Measurements from ENCODE around the gene RAB26.
A peak's percentile ranks its signal among the peaks of the same experiment; 100 is the strongest.

RAB26 gene

DNA sequence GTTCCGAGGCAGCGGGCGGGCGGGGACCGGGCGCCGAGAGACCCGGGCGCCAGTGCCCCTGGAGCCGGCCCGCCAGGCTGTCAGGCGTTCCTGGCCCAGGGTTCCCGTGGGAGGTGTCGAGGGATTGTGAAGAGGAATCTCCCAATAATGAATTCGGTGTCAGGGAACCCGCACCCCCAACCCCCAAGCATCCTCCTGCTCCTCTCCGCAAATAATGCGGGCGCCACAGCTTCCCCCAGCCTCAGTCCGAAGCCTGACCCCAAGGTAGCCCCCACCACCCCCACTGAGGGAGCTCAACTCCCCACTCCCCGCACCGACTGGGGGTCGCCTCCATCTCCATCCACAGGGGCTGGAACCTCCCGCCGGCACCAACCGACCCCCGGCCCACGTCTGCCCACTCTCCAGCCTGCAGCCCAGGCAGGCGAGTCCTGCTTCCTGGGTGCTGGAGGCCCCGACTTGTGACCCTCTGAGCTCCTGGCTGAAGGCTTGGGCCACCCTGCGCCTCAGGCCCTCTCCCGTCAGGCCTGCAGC is 48.6 kb downstream of the RAB26 start:
- Histone ChIP-seq H3K4me1 (ENCODE audit: control insufficient read depth, insufficient read depth, low read length) (peaks cover 9% of the 10 kb centered on the region; the same call in 1 of the 2 replicates), H3K27ac (ENCODE audit: extremely low read depth, low read depth, low read length) (no peak overlapping the region), H3K36me3 (ENCODE audit: control insufficient read depth in 2 of 2, insufficient read depth in 1 of 2, low read length in 2 of 2) (no peaks in the 10 kb centered on the region), H3K4me3 (ENCODE audit: low read depth, low read length) (no peak overlapping the region), H3K9me3 (ENCODE audit: control insufficient read depth, insufficient read depth, low read depth, low read length) (no peaks in the 10 kb centered on the region)
- TF ChIP-seq GLIS2 (tag by site-specific recombination; IDR thresholded peaks at IDR 0.05) = peak; percentile 28; the same call in 1 of the 2 replicates
- TF ChIP-seq ZNF280C (tag by site-specific recombination; IDR thresholded peaks at IDR 0.05) = no peak
- TF ChIP-seq SP7 (tag by site-specific recombination; IDR thresholded peaks at IDR 0.05) = no peak
- TF ChIP-seq EGR2 (tag by site-specific recombination; IDR thresholded peaks at IDR 0.05; ENCODE audit: low read depth) = peak; percentile 26; the same call in 1 of the 2 replicates
- no peak for TF ChIP-seq ZNF169 (tag by site-specific recombination; IDR thresholded peaks at IDR 0.05)
- TF ChIP-seq, protein P1, sequence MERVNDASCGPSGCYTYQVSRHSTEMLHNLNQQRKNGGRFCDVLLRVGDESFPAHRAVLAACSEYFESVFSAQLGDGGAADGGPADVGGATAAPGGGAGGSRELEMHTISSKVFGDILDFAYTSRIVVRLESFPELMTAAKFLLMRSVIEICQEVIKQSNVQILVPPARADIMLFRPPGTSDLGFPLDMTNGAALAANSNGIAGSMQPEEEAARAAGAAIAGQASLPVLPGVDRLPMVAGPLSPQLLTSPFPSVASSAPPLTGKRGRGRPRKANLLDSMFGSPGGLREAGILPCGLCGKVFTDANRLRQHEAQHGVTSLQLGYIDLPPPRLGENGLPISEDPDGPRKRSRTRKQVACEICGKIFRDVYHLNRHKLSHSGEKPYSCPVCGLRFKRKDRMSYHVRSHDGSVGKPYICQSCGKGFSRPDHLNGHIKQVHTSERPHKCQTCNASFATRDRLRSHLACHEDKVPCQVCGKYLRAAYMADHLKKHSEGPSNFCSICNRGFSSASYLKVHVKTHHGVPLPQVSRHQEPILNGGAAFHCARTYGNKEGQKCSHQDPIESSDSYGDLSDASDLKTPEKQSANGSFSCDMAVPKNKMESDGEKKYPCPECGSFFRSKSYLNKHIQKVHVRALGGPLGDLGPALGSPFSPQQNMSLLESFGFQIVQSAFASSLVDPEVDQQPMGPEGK (tag by site-specific recombination; IDR thresholded peaks at IDR 0.05) = 0 out of 2 replicates have a peak, but pooled peaks have one; percentile 40
- CTCF ChIA-PET = interaction anchor here (0.6 to 1.3 kb wide), 3 partner anchors 12 to 738 kb away, joined by 3 to 5 read pairs (median 3); partner anchors contain the start of gene TRAF7
- POLR2A ChIA-PET = no interaction called here

DNA sequence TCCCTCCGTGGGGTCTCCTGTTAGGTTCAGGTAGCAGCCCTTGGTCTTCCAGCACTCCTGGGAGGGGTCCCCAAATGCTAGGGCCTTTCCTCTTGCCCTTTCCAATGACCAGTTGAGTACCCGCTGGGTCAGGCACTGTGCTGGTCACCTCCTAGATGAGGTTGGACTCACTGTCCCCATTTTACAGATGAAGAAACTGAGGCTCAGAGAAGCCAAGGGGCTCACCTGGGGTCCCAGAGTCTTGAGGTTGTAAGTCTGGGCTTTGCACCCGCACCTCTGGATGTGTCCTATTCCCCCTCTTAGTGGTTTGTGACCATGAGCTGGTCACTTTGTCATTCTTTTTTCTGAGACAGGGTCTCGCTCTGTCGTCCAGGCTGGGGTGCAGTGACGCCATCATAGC is 49.3 kb downstream of the RAB26 start:
- H3K36me3 ChIP-seq (ENCODE audit: control insufficient read depth in 2 of 2, insufficient read depth in 1 of 2, low read length in 2 of 2) = no peaks in the 10 kb centered on the region
- ChIA-PET CTCF (interaction anchor here (0.6 to 1.3 kb wide), 4 partner anchors 13 to 303 kb away, joined by 3 to 5 read pairs (median 3); partner anchors contain the start of gene TRAF7), POLR2A (no interaction called here)
- peaks cover 9% of the 10 kb centered on the region; the same call in 1 of the 2 replicates for H3K4me1 ChIP-seq (ENCODE audit: control insufficient read depth, insufficient read depth, low read length)
- no peak overlapping the region for H3K4me3 ChIP-seq (ENCODE audit: low read depth, low read length)
- H3K27ac ChIP-seq (ENCODE audit: extremely low read depth, low read depth, low read length) = no peak overlapping the region
- no peaks in the 10 kb centered on the region for H3K9me3 ChIP-seq (ENCODE audit: control insufficient read depth, insufficient read depth, low read depth, low read length)
- TF ChIP-seq ZBTB10 (tag by site-specific recombination; IDR thresholded peaks at IDR 0.05) (no peak), TRIM28 (IDR thresholded peaks at IDR 0.05; ENCODE audit: borderline replicate concordance, low read length) (no peak), ZFHX2 (tag by site-specific recombination; conservative IDR thresholded peaks at IDR 0.05) (no peak), ZNF501 (tag by site-specific recombination; IDR thresholded peaks at IDR 0.05) (no peak), ZFP3 (tag by site-specific recombination; IDR thresholded peaks at IDR 0.05; ENCODE audit: low read depth) (no peak), ZBTB17 (tag by site-specific recombination; IDR thresholded peaks at IDR 0.05) (no peak), KLF7 (tag by site-specific recombination; IDR thresholded peaks at IDR 0.05; ENCODE audit: borderline replicate concordance) (no peak), ZNF24 (tag by site-specific recombination; IDR thresholded peaks at IDR 0.05) (no peak), ZNF148 (tag by site-specific recombination; IDR thresholded peaks at IDR 0.05; ENCODE audit: borderline replicate concordance) (no peak), ZBTB6 (tag by site-specific recombination; IDR thresholded peaks at IDR 0.05) (no peak), ZNF76 (tag by site-specific recombination; IDR thresholded peaks at IDR 0.05; ENCODE audit: borderline replicate concordance, low read depth) (no peak), PRDM1 (tag by site-specific recombination; IDR thresholded peaks at IDR 0.05) (no peak), ZNF302 (tag by site-specific recombination; IDR thresholded peaks at IDR 0.05; ENCODE audit: low read depth) (no peak), ZNF621 (tag by site-specific recombination; IDR thresholded peaks at IDR 0.05) (no peak)
- TF ChIP-seq, protein P2, sequence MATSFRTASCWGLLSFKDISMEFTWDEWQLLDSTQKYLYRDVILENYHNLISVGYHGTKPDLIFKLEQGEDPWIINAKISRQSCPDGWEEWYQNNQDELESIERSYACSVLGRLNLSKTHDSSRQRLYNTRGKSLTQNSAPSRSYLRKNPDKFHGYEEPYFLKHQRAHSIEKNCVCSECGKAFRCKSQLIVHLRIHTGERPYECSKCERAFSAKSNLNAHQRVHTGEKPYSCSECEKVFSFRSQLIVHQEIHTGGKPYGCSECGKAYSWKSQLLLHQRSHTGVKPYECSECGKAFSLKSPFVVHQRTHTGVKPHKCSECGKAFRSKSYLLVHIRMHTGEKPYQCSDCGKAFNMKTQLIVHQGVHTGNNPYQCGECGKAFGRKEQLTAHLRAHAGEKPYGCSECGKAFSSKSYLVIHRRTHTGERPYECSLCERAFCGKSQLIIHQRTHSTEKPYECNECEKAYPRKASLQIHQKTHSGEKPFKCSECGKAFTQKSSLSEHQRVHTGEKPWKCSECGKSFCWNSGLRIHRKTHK (tag by site-specific recombination; IDR thresholded peaks at IDR 0.05) = no peak

Data from HEK293 (cell line).